ENCODE data around the gene ARPIN.

DNA sequence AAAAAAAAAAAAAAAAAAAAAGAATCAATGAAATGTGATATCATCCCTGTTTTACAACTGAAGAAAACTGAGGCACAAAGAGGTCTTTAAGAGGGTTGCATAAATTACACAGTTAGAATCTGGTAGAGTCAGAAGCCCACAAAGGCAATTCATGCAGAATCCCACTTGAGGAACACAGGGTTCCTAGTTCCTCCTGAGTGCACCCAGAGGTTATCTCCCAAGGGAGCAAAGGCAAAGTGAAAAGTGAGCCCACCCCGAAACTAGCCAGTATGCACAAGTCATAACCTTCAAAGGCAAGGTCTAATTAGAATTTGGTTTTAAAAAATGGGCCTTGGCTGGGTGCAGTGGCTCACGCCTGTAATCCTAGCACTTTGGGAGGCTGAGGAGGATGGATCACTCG is 56.8 kb downstream of the ARPIN start:
- TF ChIP-seq EZH2phosphoT487 (IDR thresholded peaks at IDR 0.05; ENCODE audit: insufficient read depth, low read depth) (no peak), EZH2 (IDR thresholded peaks at IDR 0.05; ENCODE audit: insufficient read depth, poor library complexity, severe bottlenecking) (no peak)

Data from GM23248 (cell line).